ENCODE results near the gene ZCCHC9.
A peak's percentile ranks its signal among the peaks of the same experiment; 100 is the strongest.
"Not testable (repeated sequence)": the region's sequence is repeated elsewhere in the genome, so short reads cannot be mapped to it uniquely, and the experiment has no call there.

The ZCCHC9 gene

DNA sequence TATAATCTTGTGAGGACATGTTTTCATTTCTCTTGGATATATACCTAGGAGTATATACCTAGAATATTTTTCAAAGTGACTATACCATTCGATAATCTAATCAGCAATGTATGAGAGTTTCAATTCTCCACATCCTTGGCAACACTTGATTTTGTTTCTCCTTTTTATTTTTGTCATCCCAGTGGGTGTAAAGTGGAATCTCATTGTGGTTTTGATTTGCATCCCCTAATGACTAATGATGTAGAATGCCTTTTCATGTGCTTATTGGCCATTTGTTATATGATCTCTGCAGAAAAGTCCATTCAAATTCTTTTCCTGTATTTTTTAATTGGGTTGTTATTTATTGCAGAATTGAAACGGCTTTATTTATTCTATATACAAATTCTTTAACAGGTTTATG, 15.2 kb downstream of the ZCCHC9 start:
- no peak overlapping the region for H3K4me3 ChIP-seq (replicated peaks; ENCODE audit: low read depth, low read length)
- DNase-seq (ENCODE audit: low read depth) = no peak
- TF ChIP-seq CTCF (IDR thresholded peaks at IDR 0.05; ENCODE audit: low read length, missing control alignments) = no peak

DNA sequence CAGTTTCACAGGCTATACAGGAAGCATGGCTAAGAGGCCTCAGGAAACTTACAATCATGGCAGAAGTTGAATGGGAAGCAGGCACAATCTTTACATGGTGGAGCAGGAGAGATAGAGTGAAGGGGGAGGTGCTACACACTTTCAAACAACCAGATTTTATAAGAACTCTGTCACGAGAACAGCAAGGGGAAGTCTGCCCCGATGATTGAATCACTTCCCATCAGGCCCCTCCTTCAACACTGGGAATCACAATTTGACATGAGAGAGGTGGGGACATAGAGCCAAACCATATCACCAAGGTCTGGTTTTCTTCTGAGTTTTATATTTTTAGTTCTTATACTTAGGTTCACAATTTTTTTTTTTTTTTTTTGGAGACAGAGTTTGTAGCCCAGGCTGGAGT, 16.1 kb downstream of the ZCCHC9 start:
- no peak overlapping the region for H3K4me3 ChIP-seq (replicated peaks; ENCODE audit: low read depth, low read length)
- TF ChIP-seq CTCF (IDR thresholded peaks at IDR 0.05; ENCODE audit: low read length, missing control alignments) = no peak
- DNase-seq (ENCODE audit: low read depth) = no peak

GRCh38 chr5:81326554-81326953, 25.2 kb downstream of the ZCCHC9 start:
- no peak overlapping the region for H3K4me3 ChIP-seq (replicated peaks; ENCODE audit: low read depth, low read length)
- no peak for TF ChIP-seq CTCF (IDR thresholded peaks at IDR 0.05; ENCODE audit: low read length, missing control alignments)
- no peak for DNase-seq (ENCODE audit: low read depth)

GRCh38 chr5:81334304-81335061, 33.1 kb downstream of the ZCCHC9 start:
- H3K4me3 ChIP-seq (replicated peaks; ENCODE audit: low read depth, low read length) = peak overlapping the region; percentile 34
- peak; percentile 28 for DNase-seq (ENCODE audit: low read depth)
- no peak for TF ChIP-seq CTCF (IDR thresholded peaks at IDR 0.05; ENCODE audit: low read length, missing control alignments)

- TF ChIP-seq CTCF (IDR thresholded peaks at IDR 0.05; ENCODE audit: low read length, missing control alignments) = no peak
- no peak overlapping the region for H3K4me3 ChIP-seq (replicated peaks; ENCODE audit: low read depth, low read length)
- no peak for DNase-seq (ENCODE audit: low read depth)
These were observed 34.6 kb downstream of the ZCCHC9 start for GRCh38 chr5:81335946-81336345.

GRCh38 chr5:81336556-81336955, 35.2 kb downstream of the ZCCHC9 start:
- TF ChIP-seq CTCF (IDR thresholded peaks at IDR 0.05; ENCODE audit: low read length, missing control alignments) = no peak
- H3K4me3 ChIP-seq (replicated peaks; ENCODE audit: low read depth, low read length) = no peak overlapping the region
- no peak for DNase-seq (ENCODE audit: low read depth)

GRCh38 chr5:81337803-81338202, 36.4 kb downstream of the ZCCHC9 start:
- no peak for TF ChIP-seq CTCF (IDR thresholded peaks at IDR 0.05; ENCODE audit: low read length, missing control alignments)
- no peak overlapping the region for H3K4me3 ChIP-seq (replicated peaks; ENCODE audit: low read depth, low read length)
- no peak for DNase-seq (ENCODE audit: low read depth)

- not testable (repeated sequence) for H3K4me3 ChIP-seq (replicated peaks; ENCODE audit: low read depth, low read length); DNase-seq (ENCODE audit: low read depth)
These were observed 36.8 kb downstream of the ZCCHC9 start for GRCh38 chr5:81338213-81338612.

Measured in fibroblast of pulmonary artery (primary cell).